GM10248 (cell line): ENCODE measurements around the gene NT5C3A.
"Not testable (repeated sequence)": the region's sequence is repeated elsewhere in the genome, so short reads cannot be mapped to it uniquely, and the experiment has no call there.

Experiments used
- CTCF ChIA-PET: fragments of 300-600 bp; sonication (Branson Sonifier 250); formaldehyde crosslinking; extraction: SDS; loops from one replicate; lab custom pipeline; 2021; ENCODE audit warnings: antibody characterized with exemption; lab: Yijun Ruan, JAX
- POLR2A ChIA-PET: fragments of 350-650 bp; sonication (Branson Sonifier 250); formaldehyde crosslinking; extraction: SDS; loops from one replicate; lab custom pipeline; 2020; ENCODE audit warnings: antibody characterized with exemption; lab: Yijun Ruan, JAX
- DNase-seq: peaks from one replicate; pipeline ENCODE4 v3.0.0; 2012; ENCODE audit errors: extremely low spot score

NT5C3A gene

GRCh38 chr7:32977159-32977558 is 85.4 kb downstream of the NT5C3A start:
- DNase-seq, CTCF ChIA-PET, POLR2A ChIA-PET: not testable (repeated sequence)

- CTCF ChIA-PET, POLR2A ChIA-PET, DNase-seq: not testable (repeated sequence)
Observed at GRCh38 chr7:32971967-32972366, 90.6 kb downstream of the NT5C3A start.

DNA sequence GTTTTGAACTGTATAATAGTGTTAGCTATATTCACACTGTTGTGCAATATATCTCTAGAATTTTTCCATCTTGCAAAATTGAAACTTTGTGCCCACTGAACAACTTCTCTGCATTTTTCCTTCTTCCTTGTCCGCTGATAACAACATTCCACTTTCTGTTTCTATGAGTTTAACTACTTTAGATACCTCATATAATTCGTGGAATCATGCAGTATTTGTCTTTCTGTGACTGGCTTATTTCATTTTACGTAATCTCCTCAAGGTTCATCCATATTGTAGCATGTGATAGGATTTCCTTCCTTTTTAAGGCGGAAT is 95.4 kb downstream of the NT5C3A start:
- CTCF ChIA-PET: not testable (repeated sequence)

GRCh38 chr7:32966489-32967267 is 95.9 kb downstream of the NT5C3A start:
- DNase-seq, POLR2A ChIA-PET: not testable (repeated sequence)
- CTCF ChIA-PET: interaction anchor here (1.4 to 1.8 kb wide), 2 partner anchors 74 to 142 kb away, joined by 3 to 12 read pairs; partner anchors contain the start of gene RP9

More for the DNA sequence above, 95.4 kb downstream of the NT5C3A start:
- DNase-seq, POLR2A ChIA-PET: not testable (repeated sequence)

DNA sequence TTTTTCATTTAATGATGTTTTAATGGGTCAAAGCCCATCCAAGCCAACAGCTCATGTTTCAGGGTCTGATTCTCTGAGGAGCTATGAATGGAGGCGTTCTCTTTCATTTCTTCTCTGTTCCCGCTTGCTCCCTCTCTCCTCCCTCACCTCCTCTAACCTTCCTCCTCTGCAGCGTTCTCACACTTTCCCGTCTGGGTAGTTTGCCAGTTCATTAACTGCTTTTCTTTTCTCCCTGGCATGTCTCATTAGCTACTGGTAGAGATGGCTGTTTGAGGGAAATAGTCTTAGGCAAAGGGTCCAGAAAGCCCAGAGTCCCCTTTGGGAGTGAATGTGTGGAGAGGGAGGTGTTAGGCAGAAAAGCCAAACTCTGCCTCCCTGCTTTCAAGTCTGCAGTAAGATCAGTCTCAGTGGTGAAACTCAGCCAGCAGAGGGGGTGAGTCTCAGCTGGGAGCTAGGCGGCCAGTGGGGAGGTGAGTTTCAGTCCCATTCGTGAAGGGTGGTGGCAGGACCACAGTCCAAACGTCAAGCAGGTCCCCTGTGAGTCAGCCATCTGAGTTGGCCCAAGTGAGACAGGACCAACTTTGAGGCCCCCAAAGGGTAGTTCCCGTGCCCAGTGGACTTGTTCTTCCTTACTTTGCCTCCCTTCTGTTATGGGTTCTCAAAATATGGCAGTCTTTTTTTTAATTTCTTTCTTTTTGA is 98.0 kb downstream of the NT5C3A start:
- POLR2A ChIA-PET, DNase-seq: not testable (repeated sequence)
- CTCF ChIA-PET: interaction anchor here (0.8 to 2.3 kb wide), 10 partner anchors 14 to 164 kb away, joined by 3 to 12 read pairs (median 4); partner anchors contain the start of gene RP9
